Fibroblast of the conjunctiva (primary cell): Measurements from ENCODE around the gene SERGEF.

Source experiments
- DNase-seq: peaks from one replicate; pipeline ENCODE4 v3.0.0-alpha.2; 2010; ENCODE audit warnings: low read depth

The SERGEF gene

DNA sequence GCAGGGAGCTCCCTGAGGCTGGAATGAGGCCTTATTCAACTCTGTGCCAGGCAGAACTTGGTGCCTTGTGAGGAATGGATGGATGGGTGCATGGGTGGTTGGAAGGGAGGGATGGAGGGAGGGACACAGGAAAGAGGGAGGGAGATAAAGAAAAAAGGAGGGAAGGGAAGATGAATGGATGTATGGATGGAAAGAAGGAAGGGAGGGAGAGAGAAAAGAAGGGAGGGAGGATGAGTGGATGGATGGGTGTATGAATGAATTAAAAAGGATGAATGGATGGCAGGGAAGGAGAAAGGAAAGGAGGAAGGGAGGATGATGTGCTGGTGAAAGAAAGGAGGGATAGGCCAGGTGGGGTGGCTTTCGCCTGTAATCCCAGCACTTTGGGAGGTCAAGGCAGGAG, 243.6 kb downstream of the SERGEF start:
- DNase-seq, result no peak

DNA sequence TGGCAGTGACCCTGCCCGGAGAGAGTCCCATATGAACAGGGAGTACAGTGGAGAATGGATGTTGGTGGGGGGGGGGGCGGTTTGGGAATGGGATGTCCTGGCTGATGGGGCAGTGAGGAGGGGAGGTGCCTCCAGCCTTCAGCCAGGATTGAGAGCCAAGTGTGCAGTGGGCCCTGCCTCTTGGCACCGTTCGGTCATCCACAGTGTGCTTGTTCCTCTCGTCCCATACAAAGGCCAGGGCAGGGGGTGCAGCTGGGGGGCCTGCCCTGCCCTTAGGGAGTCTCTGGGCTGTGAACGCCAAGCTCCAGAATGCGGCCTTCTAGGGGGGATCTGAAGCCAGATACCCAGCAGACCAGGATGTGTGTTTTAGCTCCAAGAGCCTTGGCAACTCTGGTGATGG, 244.3 kb downstream of the SERGEF start:
- DNase-seq, result no peak

DNA sequence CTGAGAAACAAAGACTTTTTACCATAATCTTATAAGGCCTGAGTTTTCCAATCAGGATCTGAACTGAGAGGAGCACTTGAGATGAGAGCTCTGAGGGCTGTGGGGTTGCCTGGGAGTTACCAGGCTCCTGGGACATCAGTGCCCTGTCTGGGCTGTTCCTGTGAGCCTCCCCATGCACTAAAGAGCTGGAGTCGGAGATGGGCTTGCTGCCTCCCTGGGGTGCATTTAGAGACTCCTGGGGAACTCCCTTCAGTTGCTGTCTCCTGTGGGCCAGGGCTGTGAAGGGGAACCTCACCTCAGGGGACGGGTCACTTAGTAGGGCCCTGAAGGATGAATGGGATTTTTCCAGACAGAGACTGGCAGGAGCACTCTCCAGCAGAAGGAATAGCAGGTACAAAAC, 244.9 kb downstream of the SERGEF start:
- no peak for DNase-seq

DNA sequence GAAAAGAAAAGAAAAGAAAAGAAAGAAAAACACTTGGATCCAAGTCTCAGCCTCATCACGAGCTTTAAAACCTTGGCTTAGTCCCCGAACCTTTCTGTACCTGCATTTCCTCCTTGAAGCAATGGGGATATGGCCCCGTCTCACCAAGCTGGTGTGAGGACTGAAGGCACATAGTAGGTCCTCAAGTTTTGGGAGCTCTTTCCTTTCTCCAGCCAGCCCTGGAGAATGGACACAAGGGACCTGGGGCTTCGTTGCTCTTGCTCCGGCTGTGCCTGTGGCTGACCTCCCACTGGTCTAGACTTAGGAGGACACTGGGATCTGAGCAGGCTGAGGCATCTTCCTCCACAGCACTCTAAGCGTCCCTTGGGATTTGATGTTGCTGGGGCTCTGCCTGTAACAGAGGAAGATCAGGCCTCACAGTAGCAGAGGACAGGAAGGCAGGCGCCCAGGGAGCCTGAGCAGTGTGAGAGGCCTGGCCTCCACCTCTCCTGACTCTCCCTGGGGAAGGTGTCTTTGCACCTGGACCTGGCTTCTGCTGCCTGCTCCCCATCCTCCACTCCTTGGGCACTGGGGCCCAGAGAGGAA, 245.5 kb downstream of the SERGEF start:
- no peak for DNase-seq

DNA sequence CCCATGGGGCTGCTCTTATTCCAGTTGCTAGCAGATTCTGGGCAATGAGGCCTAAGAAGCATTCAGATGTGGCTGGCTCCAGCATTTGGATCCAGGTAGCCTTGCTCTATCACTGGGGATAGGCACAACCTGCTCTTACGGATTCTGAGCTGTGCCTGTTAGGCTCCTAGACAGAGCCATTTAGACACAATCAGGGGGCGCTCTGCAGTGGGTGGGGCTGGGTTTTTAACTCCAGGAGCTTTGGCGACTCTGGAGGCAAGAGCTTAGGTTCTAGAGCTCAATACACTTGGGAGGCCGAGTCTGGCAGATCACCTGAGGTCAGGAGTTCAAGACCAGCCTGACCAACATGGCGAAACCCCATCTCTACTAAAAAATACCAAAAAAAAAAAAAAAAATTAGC, 246.3 kb downstream of the SERGEF start:
- DNase-seq, result no peak

DNA sequence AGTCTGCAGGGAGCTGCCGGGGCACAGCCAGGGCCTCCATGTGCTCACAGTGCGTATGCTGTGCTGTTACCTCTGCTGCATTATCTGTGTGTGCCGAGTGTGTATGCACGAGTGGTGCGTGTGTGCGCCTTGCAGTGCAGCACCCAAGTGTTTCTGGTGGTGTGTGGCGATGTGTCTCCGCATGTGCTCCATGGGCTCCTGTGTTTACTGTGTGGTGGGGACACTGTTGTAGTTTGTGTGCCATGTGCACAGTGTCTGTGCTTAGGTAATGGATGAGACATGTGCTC, 246.8 kb downstream of the SERGEF start:
- DNase-seq, result no peak

DNA sequence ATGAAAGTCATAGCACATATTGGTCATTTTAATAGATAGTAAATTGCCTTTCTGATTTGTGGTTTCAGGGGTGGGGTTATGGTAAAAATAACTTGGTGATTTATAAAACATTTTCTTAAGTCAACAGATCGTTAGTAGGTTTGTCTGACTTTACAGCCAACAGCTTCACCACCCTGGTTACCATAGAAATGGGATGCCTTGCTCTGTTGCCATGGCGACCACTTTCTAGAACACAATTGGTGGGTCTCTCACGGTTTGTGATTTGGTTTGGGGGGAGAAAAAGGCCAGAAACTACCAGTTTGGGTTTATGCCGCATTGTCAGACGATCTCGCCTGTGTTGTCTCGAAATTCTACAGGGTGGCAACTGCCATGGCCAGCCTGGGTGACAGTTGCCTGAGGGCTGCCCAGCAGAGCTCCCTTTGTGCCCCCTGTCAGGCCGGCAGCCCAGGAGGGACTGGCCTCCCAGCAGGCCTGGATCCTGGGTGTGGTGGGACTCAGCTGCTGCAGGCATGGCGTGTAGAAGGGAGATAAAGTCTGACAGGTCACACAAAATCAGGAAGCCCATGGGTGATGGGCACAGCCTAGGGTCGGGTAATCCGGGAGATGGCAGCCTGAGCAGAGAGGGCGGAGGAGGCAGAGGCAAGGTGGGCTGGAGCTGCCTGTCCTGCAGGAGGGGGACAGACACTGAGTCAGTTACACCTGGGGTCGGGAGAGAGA, 247.3 kb downstream of the SERGEF start:
- no peak for DNase-seq

DNA sequence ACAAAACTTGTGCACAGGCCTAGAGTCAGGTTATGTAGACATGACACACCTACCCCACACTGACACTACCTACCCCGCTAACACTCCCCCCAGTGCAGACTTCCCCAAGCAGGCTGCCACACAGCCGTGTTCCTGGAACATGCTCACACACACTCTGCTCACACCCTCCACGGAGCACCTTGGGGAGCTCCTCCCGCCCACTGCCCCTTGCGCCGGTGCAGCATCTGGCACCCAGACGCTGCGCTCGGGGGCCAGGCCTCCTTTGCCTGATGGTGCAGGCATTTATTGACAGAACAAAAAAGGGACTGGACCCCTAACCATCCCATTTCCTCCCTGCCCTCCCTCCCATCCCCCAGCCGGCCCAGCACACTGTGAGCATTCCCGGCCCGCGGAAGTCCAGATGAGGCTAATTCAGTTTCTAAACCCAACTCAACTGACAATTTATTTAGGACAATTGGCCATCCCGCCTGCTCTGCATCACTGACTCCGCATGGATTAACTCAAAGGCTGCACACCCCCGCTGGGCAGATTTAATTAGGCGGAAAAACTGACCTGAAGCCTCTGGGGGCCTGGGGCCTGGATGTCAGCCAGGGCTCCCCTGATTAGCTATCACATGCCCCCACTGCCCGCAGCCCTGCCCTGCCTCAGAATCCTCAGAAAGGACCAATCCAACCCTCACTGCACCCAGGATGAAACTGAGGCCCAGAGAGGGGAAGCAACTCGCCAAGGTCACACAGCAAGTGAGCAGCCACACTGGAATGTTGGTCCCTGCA, 248.2 kb downstream of the SERGEF start:
- no peak for DNase-seq

DNA sequence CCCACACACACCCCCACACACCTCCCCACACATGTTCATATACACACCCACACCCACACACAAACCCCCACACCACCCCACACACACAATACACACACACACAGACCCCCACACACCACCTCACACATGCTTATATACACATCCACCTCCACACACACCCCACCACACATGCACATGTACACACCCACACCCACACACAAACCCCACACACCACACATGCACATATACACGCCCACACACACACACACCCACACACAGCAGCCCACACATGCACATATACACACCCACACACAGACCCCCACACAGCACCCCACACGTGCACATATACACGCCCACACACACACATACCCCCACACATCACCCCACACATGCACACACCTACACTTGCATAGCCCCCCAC, 249.1 kb downstream of the SERGEF start:
- no peak for DNase-seq

DNA sequence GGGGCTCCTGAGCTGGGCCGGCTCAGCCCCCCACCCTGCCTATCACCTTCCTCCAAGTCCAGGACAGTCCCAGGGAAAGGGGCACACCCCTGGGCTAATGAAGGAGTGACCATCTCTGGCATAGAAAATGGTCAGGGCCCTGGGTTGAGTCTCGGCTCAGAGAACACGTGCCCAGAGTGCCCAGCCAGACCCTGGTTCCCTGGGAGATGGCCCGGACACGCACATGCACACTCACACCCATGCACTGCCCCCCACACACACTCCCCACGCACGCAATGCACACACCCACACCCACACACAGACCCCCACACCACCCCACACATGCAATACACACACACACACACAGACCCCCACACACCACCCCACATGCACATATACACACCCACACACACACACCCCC, 249.6 kb downstream of the SERGEF start:
- DNase-seq, result no peak

DNA sequence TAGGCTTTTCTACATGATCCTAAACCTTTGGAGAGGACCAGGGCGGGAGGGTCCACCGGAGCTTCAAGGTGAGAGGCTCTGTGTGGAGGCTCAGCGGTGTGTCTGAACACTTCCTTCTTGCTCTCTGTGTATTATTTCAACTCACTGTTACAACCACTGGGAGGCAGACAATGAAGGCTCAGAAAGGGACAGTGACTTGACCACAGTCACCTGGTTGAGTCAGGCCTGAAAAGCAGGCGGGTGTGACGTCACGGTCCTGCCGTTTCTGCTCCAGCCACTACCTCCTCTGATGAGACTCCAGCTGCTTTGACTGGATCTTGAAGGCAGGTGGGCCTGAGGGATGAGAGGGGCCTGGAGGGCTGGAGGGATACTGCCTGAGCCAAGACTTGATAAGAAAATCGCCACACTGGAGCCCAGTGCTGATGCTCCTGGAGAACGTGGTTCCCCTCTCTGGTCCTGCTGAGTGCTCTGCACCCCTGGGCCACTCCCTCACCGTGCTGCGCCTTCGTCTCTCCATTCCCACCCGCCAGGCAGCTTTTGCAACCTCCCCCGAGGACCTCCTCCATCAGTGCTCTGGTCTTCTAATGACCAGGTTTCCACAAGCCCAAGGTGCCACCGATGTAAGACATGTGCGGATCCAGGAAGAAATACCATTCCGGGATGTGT, 250.4 kb downstream of the SERGEF start:
- DNase-seq, result no peak

DNA sequence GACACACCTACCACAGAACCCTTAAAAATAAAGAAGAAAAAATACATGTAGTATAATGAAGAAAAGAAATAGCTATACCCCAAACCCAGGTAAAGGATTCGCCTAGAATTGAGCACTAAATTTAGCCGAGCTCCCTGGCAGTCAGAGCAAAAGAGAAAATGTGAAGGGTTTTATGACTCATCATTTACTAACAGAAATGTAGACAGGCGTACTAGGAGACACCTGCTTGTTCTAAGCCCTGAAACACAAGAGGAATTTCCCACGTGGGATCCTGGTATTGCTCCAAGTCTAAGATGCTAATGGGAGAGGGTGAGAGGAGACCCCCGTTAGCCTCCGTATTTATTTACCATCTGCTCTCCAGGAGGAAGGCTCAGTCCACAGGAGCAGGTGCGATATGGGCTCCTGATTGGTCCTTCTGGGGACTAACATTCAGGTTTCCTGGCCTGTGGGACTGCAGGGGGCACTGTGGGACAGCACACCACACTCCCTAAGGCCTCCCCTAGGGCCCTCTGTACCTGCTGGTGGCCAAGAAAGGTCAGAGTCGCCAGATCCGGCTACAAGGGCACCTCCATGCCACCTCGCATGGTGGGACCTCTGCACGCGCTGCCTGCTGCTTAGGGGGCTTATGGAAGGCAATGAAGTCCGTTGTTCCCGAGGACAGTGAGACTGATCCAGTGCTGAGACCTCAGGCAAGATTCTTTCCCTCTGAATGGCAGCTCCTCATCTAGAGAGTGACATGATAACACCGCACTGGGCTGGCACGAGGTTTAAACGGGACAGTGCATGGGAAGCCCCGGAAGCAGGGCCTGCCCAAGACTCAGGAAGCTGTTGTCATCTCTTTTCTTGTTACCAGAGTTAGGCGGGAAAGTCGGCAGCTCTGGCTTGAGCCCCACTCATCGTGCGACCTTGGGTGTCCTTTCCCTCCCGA, 252.5 kb downstream of the SERGEF start:
- peak; percentile 17 for DNase-seq

DNA sequence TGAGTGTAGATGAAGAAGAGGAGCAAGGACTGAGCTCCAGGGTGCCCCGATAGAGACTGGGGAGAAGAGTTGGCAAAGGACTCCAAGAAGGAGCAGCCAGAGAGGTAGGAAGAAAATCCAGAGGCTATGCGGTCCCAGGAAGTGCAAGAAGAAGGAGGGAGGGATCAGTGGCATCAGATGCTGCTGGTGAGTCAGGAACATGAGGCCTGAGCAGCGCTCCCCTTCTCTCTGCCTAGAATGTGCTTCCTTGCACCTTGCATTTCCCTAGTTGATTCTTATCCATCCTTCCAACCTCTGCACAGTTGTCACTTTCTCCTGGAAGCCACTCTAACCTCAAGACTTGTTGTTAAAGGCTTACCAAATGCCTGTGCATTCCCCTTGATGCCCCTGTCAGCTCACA, 257.0 kb downstream of the SERGEF start:
- DNase-seq, result no peak

DNA sequence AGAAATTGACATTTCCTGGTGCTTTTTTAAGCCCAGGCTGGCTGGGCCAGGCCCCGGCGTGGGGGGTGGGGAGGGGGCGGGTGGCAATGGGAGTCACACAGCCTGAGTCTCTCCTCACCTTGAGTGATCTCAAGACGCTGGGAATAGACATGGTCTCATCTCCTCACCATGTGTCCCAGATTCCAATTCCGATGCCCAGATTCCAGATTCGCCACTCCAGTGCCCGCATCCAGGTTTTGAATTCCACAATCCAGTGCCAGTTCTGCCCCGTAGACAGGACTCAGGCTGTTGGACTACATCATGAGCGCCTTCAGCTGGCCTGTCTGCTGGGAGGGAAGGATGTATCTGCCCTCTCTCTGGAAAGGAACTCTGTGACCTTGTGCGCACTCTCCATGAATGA, 259.2 kb downstream of the SERGEF start:
- DNase-seq, result no peak

DNA sequence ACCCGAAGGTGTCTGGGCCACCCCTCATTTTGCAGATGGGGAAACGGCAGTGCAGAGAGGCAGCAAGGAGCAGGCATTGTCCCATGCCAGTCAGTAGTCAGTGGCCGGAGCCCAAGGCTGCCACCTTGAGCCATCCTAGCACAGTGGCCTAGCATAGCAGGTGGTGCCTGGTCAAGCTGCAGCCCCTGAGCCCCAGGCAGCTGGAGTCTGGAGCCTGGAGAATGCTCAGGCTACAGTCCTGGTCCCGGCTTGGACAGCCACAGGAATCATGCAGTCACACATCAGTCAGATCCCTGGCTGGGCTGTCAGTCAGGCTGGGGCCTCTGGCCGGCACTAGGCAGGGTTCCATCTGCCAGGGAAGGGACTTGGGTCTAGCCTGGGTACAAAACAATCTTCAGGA, 259.7 kb downstream of the SERGEF start:
- DNase-seq, result no peak

DNA sequence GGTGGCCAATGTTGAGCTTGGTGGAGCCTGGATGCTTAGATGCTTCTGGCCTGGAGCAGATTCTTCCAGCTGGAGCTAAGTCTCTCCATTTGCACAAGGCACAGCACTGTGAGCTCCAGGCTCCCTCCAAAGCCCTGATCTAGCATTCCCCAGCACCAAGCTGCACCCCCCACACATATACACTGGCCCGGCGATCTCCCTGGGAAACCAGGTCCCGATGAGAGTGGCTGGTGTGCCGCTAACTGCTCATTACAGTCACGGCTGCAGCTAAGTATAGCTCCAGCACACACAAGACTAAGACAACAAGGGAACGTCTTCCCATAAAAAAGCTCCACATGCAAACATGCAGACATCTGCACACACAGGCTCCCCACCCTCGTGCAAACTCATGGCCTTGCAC, 260.7 kb downstream of the SERGEF start:
- no peak for DNase-seq

DNA sequence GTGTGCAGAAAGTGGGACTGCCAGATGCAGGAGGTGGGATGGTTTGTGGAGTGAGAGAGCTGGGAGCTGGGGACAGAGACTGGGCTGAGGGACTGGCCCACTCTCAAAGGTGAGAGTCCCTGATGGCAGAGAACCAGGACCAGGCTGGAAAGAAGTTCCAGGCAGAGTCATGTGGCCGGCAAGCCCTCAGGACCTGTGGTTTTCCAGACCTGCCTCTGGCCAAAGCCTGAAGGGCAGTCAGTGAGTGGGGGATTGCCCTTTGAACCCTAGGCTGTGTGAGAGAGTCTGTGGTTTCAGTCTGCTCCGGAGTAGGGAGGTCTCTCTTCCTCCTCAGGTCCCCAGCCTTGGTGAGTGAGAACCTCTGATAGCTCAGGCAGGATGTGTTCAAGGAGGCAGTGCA, 261.3 kb downstream of the SERGEF start:
- DNase-seq, result no peak

DNA sequence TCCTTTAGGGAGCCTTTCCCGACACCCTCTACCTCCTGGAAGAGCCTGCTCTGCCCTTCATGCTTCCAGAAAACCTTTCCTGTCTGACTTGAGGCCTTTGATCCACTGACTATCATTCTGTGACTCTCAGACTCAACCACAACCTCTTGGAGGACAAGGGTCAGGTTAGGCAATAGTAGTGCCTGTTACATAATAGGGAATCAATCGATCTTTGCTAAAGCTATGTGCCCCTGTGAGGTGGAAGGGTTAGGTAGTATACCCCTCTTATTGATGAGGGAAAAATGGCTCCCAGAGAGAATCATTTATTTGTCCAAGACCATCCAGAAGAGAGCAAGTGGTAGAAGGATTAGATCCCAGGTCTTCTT, 262.1 kb downstream of the SERGEF start:
- no peak for DNase-seq

DNA sequence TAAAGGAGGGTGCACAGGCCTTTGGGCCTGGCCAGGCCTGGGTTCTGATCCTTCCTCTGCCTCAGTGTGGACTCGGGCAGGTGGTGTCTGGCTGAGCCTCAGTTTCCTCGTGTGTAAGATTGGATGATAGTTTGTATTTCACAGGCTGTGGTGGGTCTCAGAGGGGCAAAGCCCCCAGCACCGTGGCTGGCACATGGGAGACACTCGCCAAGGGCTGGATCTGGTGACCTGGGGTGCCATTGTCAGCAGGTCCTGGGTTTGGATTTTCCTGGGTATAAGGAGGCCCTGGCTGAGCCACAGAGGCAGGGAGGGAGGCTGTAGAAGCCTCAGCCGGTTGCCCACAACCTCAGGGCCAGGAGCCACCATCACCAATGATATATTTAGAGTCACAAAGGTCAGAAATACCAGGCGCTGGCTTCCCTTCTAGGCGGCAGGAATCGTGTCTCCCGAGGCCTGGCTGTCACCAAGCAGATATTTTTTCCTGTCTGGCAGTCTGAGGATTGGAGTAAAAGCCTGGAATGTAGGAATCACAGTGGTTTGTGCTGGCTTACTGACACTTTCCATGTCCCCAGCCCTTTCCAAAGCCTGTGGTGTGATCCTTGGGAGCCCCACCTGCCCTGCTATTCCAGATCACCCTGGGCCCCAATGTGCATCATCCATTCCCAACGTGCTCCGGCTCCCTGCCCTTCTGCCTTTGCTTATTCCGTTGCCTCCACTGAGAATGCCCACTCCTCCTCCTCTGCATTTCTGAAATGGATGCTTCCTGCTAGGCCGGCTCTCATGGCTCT, 262.6 kb downstream of the SERGEF start:
- DNase-seq, result no peak

DNA sequence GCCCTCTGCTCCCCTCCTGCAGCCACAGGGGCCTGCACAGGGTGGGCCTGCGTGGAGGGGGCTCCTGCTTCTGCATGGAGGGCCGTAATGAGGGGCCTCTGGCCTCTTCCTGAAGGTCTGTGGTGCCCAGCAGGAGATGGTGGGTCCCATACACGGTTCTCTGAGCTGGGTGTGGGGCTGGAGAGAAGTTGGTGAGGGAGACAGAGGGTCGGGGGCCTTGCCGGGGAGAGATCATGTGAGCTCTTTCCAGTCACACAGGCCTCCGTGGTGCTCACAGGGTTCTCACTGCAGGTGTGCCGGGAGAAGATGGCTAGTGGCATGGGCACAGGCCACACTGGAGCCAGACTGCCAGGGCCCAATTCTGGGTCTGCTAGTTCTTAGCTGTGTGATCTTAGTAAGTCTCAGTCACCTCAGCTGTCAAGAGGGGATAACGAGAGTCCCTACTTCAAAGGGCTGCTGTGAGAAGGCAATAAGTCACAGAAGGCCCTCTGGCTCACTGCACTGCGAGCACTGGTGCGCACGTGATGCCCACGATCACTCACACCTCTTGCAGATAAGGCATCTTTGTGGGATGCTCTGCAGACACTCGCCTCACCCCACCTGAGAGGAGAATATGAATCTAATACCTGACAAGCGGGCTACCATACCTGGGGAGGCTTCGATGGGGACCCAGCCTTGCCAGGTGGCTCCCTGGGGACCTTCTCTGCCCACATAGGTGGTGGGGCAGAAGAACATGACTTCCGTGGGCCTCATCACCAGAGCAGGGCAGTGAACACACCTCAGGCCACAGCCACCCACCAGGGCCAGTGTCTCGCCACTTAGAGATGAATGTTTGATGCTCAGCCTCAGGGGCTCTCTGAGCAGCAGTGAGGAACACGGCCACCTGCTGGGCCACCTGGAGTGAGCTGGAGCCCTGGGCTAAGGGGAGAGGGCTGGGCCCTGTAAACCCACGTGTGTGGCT, 263.8 kb downstream of the SERGEF start:
- no peak for DNase-seq
